ENCODE results near the gene FGF8.

Gene FGF8

GRCh38 chr10:101741938-101742337 lies 34.0 kb downstream of the FGF8 start:
- Histone ChIP-seq H3K27me3 (ENCODE audit: control insufficient read depth, insufficient read depth, low read length) (peaks cover 4% of the 10 kb centered on the region), H3K4me3 (ENCODE audit: low read depth, low read length) (no peak overlapping the region), H3K9ac (ENCODE audit: low read depth, low read length) (no peak overlapping the region), H3K9me3 (ENCODE audit: control insufficient read depth, insufficient read depth, low read length) (no peaks in the 10 kb centered on the region), H3K36me3 (ENCODE audit: control insufficient read depth, insufficient read depth, low read length) (no peaks in the 10 kb centered on the region), H3K4me1 (ENCODE audit: control insufficient read depth, insufficient read depth, low read length) (no peaks in the 10 kb centered on the region)

- no peaks in the 10 kb centered on the region for H3K9me3 ChIP-seq (ENCODE audit: control insufficient read depth, insufficient read depth, low read length)
- H3K4me3 ChIP-seq (ENCODE audit: low read depth, low read length), result no peak overlapping the region
- no peak overlapping the region for H3K9ac ChIP-seq (ENCODE audit: low read depth, low read length)
- H3K36me3 ChIP-seq (ENCODE audit: control insufficient read depth, insufficient read depth, low read length), result no peaks in the 10 kb centered on the region
- peaks cover 2% of the 10 kb centered on the region for H3K4me1 ChIP-seq (ENCODE audit: control insufficient read depth, insufficient read depth, low read length)
- peaks cover 4% of the 10 kb centered on the region for H3K27me3 ChIP-seq (ENCODE audit: control insufficient read depth, insufficient read depth, low read length)
These were observed 39.2 kb downstream of the FGF8 start for GRCh38 chr10:101736666-101737065.

GRCh38 chr10:101732096-101732495 lies 43.8 kb downstream of the FGF8 start:
- peaks cover 2% of the 10 kb centered on the region for H3K4me1 ChIP-seq (ENCODE audit: control insufficient read depth, insufficient read depth, low read length)
- no peak overlapping the region for H3K9ac ChIP-seq (ENCODE audit: low read depth, low read length)
- no peaks in the 10 kb centered on the region for H3K36me3 ChIP-seq (ENCODE audit: control insufficient read depth, insufficient read depth, low read length)
- H3K4me3 ChIP-seq (ENCODE audit: low read depth, low read length), result no peak overlapping the region
- H3K27me3 ChIP-seq (ENCODE audit: control insufficient read depth, insufficient read depth, low read length), result no peaks in the 10 kb centered on the region
- no peaks in the 10 kb centered on the region for H3K9me3 ChIP-seq (ENCODE audit: control insufficient read depth, insufficient read depth, low read length)

GRCh38 chr10:101726115-101726387 lies 49.9 kb downstream of the FGF8 start:
- Histone ChIP-seq H3K4me3 (ENCODE audit: low read depth, low read length) (no peak overlapping the region), H3K9me3 (ENCODE audit: control insufficient read depth, insufficient read depth, low read length) (no peaks in the 10 kb centered on the region), H3K36me3 (ENCODE audit: control insufficient read depth, insufficient read depth, low read length) (no peaks in the 10 kb centered on the region), H3K9ac (ENCODE audit: low read depth, low read length) (no peak overlapping the region), H3K4me1 (ENCODE audit: control insufficient read depth, insufficient read depth, low read length) (peaks cover 19% of the 10 kb centered on the region), H3K27me3 (ENCODE audit: control insufficient read depth, insufficient read depth, low read length) (no peaks in the 10 kb centered on the region)

- Histone ChIP-seq H3K27me3 (ENCODE audit: control insufficient read depth, insufficient read depth, low read length) (no peaks in the 10 kb centered on the region), H3K4me1 (ENCODE audit: control insufficient read depth, insufficient read depth, low read length) (peaks cover 19% of the 10 kb centered on the region), H3K9me3 (ENCODE audit: control insufficient read depth, insufficient read depth, low read length) (no peaks in the 10 kb centered on the region), H3K4me3 (ENCODE audit: low read depth, low read length) (no peak overlapping the region), H3K36me3 (ENCODE audit: control insufficient read depth, insufficient read depth, low read length) (no peaks in the 10 kb centered on the region), H3K9ac (ENCODE audit: low read depth, low read length) (no peak overlapping the region)
These were observed 50.4 kb downstream of the FGF8 start for GRCh38 chr10:101725296-101726114.

- Histone ChIP-seq H3K4me3 (ENCODE audit: low read depth, low read length) (no peak overlapping the region), H3K4me1 (ENCODE audit: control insufficient read depth, insufficient read depth, low read length) (peaks cover 19% of the 10 kb centered on the region), H3K9me3 (ENCODE audit: control insufficient read depth, insufficient read depth, low read length) (no peaks in the 10 kb centered on the region), H3K27me3 (ENCODE audit: control insufficient read depth, insufficient read depth, low read length) (no peaks in the 10 kb centered on the region), H3K36me3 (ENCODE audit: control insufficient read depth, insufficient read depth, low read length) (no peaks in the 10 kb centered on the region), H3K9ac (ENCODE audit: low read depth, low read length) (no peak overlapping the region)
These were observed 51.5 kb downstream of the FGF8 start for GRCh38 chr10:101724446-101724845.

- Histone ChIP-seq H3K36me3 (ENCODE audit: control insufficient read depth, insufficient read depth, low read length) (no peaks in the 10 kb centered on the region), H3K9ac (ENCODE audit: low read depth, low read length) (no peak overlapping the region), H3K4me1 (ENCODE audit: control insufficient read depth, insufficient read depth, low read length) (peaks cover 19% of the 10 kb centered on the region), H3K4me3 (ENCODE audit: low read depth, low read length) (no peak overlapping the region), H3K9me3 (ENCODE audit: control insufficient read depth, insufficient read depth, low read length) (no peaks in the 10 kb centered on the region), H3K27me3 (ENCODE audit: control insufficient read depth, insufficient read depth, low read length) (no peaks in the 10 kb centered on the region)
These were observed 52.7 kb downstream of the FGF8 start for GRCh38 chr10:101723176-101723575.

GRCh38 chr10:101721806-101722205 lies 54.1 kb downstream of the FGF8 start:
- Histone ChIP-seq H3K36me3 (ENCODE audit: control insufficient read depth, insufficient read depth, low read length) (no peaks in the 10 kb centered on the region), H3K9me3 (ENCODE audit: control insufficient read depth, insufficient read depth, low read length) (no peaks in the 10 kb centered on the region), H3K9ac (ENCODE audit: low read depth, low read length) (no peak overlapping the region), H3K4me3 (ENCODE audit: low read depth, low read length) (no peak overlapping the region), H3K27me3 (ENCODE audit: control insufficient read depth, insufficient read depth, low read length) (no peaks in the 10 kb centered on the region), H3K4me1 (ENCODE audit: control insufficient read depth, insufficient read depth, low read length) (peaks cover 19% of the 10 kb centered on the region)

- Histone ChIP-seq H3K27me3 (ENCODE audit: control insufficient read depth, insufficient read depth, low read length) (no peaks in the 10 kb centered on the region), H3K4me3 (ENCODE audit: low read depth, low read length) (no peak overlapping the region), H3K4me1 (ENCODE audit: control insufficient read depth, insufficient read depth, low read length) (peaks cover 16% of the 10 kb centered on the region), H3K9me3 (ENCODE audit: control insufficient read depth, insufficient read depth, low read length) (no peaks in the 10 kb centered on the region), H3K36me3 (ENCODE audit: control insufficient read depth, insufficient read depth, low read length) (no peaks in the 10 kb centered on the region), H3K9ac (ENCODE audit: low read depth, low read length) (no peak overlapping the region)
These were observed 55.2 kb downstream of the FGF8 start for GRCh38 chr10:101720606-101721230.
